WTC11 (cell line): ENCODE results near the gene COL13A1.

Experiments
- TF ChIP-seq, protein P1 (sequence below): fragments of 200-600 bp; IDR thresholded peaks from 2 replicates; pipeline ENCODE4 v1.8.0; 2022; ENCODE audit warnings: antibody characterized with exemption
- TF ChIP-seq, protein P2 (sequence below): sonication (generic); formaldehyde crosslinking; conservative IDR thresholded peaks from 2 replicates; pipeline ENCODE4 v1.8.1; 2022; ENCODE audit warnings: mild to moderate bottlenecking, missing genetic modification reagents

GRCh38 chr10:69913606-69914382 lies 112.1 kb downstream of the COL13A1 start:
- TF ChIP-seq, protein P1, sequence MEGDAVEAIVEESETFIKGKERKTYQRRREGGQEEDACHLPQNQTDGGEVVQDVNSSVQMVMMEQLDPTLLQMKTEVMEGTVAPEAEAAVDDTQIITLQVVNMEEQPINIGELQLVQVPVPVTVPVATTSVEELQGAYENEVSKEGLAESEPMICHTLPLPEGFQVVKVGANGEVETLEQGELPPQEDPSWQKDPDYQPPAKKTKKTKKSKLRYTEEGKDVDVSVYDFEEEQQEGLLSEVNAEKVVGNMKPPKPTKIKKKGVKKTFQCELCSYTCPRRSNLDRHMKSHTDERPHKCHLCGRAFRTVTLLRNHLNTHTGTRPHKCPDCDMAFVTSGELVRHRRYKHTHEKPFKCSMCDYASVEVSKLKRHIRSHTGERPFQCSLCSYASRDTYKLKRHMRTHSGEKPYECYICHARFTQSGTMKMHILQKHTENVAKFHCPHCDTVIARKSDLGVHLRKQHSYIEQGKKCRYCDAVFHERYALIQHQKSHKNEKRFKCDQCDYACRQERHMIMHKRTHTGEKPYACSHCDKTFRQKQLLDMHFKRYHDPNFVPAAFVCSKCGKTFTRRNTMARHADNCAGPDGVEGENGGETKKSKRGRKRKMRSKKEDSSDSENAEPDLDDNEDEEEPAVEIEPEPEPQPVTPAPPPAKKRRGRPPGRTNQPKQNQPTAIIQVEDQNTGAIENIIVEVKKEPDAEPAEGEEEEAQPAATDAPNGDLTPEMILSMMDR, result no peak
- TF ChIP-seq, protein P2, sequence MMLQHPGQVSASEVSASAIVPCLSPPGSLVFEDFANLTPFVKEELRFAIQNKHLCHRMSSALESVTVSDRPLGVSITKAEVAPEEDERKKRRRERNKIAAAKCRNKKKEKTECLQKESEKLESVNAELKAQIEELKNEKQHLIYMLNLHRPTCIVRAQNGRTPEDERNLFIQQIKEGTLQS, result no peak
